ENCODE results near the gene POMGNT1. TPM values are rescaled to one million over a fixed set of nuclear protein-coding genes. Genes with fewer than 3 reads are reported as not detected.

Gene POMGNT1
- total and polyA plus RNA-seq, 2 of the 8 experiments (the other 6 are each of a cell fraction or from before 2014, with no cell fraction given) = 28.0 to 40.3 TPM

- Histone ChIP-seq H3K4me1 (replicated peaks in 1 of 4; ENCODE audit: control insufficient read depth in 3 of 4, insufficient read depth in 4 of 4, low read length in 3 of 4) (no peaks in the 10 kb centered on the region), H3K14ac (ENCODE audit: insufficient read length) (no peak overlapping the region), H4K91ac (replicated peaks; ENCODE audit: insufficient read length, low read length) (no peak overlapping the region), H3K9ac (replicated peaks in 1 of 4; ENCODE audit: extremely low read depth in 1 of 4, low read depth in 3 of 4, low read length in 3 of 4) (no peak overlapping the region), H4K20me1 (replicated peaks in 1 of 2; ENCODE audit: control insufficient read depth in 1 of 2, insufficient read depth in 2 of 2, low read length in 2 of 2) (peaks cover 0 to 3% of the 10 kb centered on the region in 2 experiments), H3K4ac (replicated peaks; ENCODE audit: insufficient read length, low read depth, low read length) (no peak overlapping the region), H4K5ac (ENCODE audit: insufficient read length, low read depth, low read length) (no peak overlapping the region), H2BK12ac (ENCODE audit: low read depth, low read length) (no peak overlapping the region), H3K27ac (ENCODE audit: low read depth, low read length) (no peak overlapping the region), H3K56ac (replicated peaks; ENCODE audit: insufficient read length, low read depth, low read length) (no peak overlapping the region), H3K23me2 (ENCODE audit: low read depth, low read length) (no peaks in the 10 kb centered on the region), H3K4me3 (ENCODE audit: extremely low read depth in 1 of 4, insufficient read depth in 2 of 4, low read depth in 3 of 4, low read length in 4 of 4) (no peak overlapping the region), H2BK120ac (replicated peaks; ENCODE audit: low read depth, low read length) (no peak overlapping the region), H3K23ac (ENCODE audit: insufficient read length) (no peak overlapping the region), H2AK5ac (ENCODE audit: low read depth, low read length) (no peak overlapping the region), H2AFZ (ENCODE audit: low read length) (no peak overlapping the region), H2BK15ac (ENCODE audit: low read length) (no peak overlapping the region), H2BK5ac (ENCODE audit: low read depth, low read length) (no peak overlapping the region), H3K79me1 (ENCODE audit: low read depth, low read length) (no peaks in the 10 kb centered on the region), H3K4me2 (ENCODE audit: insufficient read depth in 1 of 2, low read depth in 2 of 2, low read length in 2 of 2) (no peak overlapping the region), H3K27me3 (replicated peaks in 1 of 4; ENCODE audit: control insufficient read depth in 3 of 4, extremely low read depth in 1 of 4, insufficient read depth in 3 of 4, low read length in 3 of 4) (no peaks in the 10 kb centered on the region; a peak in 1 of 7 replicates), H3K79me2 (ENCODE audit: control insufficient read depth in 1 of 2, insufficient read depth in 2 of 2, low read length in 2 of 2) (no peaks in the 10 kb centered on the region), H3K18ac (ENCODE audit: extremely low read depth, low read length) (no peak overlapping the region), H2BK20ac (ENCODE audit: low read length) (no peak overlapping the region), H3K36me3 (ENCODE audit: control insufficient read depth in 2 of 4, insufficient read depth in 4 of 4, low read length in 3 of 4) (peaks cover 0 to 1% (median 0%) of the 10 kb centered on the region in 4 experiments; a peak in 4 of 8 replicates), H4K8ac (ENCODE audit: extremely low read depth, insufficient read depth, low read length) (no peak overlapping the region), H3K9me3 (ENCODE audit: insufficient read depth in 2 of 2, low read depth in 1 of 2, low read length in 1 of 2) (no peaks in the 10 kb centered on the region)
- FAIRE-seq (no peak), DNase-seq (ENCODE audit: low read depth in 1 of 2, low spot score in 2 of 2) (no peak)
- ChIA-PET POLR2A (ENCODE audit: partially characterized antibody) (interaction anchor here (1.4 to 1.9 kb wide), 2 partner anchors 14 to 36 kb away, joined by 3 to 4 read pairs; no protein-coding TSS in a partner anchor), CTCF (ENCODE audit: partially characterized antibody) (no interaction called here)
- 83% methylated on average over 2 of the region's 2 CpGs; no CpG with 5 or more reads in 1 of the 2 experiments for WGBS, 2 experiments (ENCODE audit: extremely low coverage in 1 of 2, insufficient coverage in 1 of 2, insufficient read length in 1 of 2, insufficient replicate concordance in 2 of 2, low coverage in 1 of 2, low lambda C conversion rate in 2 of 2, missing lambda C conversion rate in 1 of 2)
- no peak for TF ChIP-seq KDM4A (IDR thresholded peaks at IDR 0.05; ENCODE audit: low read depth, low read length, severe bottlenecking)
- TF ChIP-seq HDAC2 (IDR thresholded peaks at IDR 0.05; ENCODE audit: borderline replicate concordance in 1 of 2, low read depth in 2 of 2, low read length in 2 of 2) = no peak
- no peak for TF ChIP-seq TAF1 (IDR thresholded peaks at IDR 0.05; ENCODE audit: low read depth, low read length)
- TF ChIP-seq ZNF274 (IDR thresholded peaks at IDR 0.05; ENCODE audit: borderline replicate concordance, extremely low read depth, low read length) = no peak
- no peak for TF ChIP-seq CTBP2 (IDR thresholded peaks at IDR 0.05; ENCODE audit: borderline replicate concordance, insufficient read depth, insufficient read length, low read length)
- TF ChIP-seq EZH2 (IDR thresholded peaks at IDR 0.05; ENCODE audit: low read depth, low read length, severe bottlenecking) = no peak
- no peak for TF ChIP-seq NRF1 (IDR thresholded peaks at IDR 0.05; ENCODE audit: low read depth, low read length)
- no peak for TF ChIP-seq SAP30 (IDR thresholded peaks at IDR 0.05; ENCODE audit: insufficient read depth, insufficient replicate concordance, low read length)
- no peak for TF ChIP-seq EP300 (IDR thresholded peaks at IDR 0.05; ENCODE audit: borderline replicate concordance in 1 of 2, low read depth in 2 of 2, low read length in 2 of 2)
- no peak for TF ChIP-seq POLR2A (IDR thresholded peaks at IDR 0.05; ENCODE audit: control extremely low read depth in 1 of 2, low read depth in 2 of 2, low read length in 2 of 2)
- TF ChIP-seq, protein P1, sequence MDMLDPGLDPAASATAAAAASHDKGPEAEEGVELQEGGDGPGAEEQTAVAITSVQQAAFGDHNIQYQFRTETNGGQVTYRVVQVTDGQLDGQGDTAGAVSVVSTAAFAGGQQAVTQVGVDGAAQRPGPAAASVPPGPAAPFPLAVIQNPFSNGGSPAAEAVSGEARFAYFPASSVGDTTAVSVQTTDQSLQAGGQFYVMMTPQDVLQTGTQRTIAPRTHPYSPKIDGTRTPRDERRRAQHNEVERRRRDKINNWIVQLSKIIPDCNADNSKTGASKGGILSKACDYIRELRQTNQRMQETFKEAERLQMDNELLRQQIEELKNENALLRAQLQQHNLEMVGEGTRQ (IDR thresholded peaks at IDR 0.05; ENCODE audit: low read length) = no peak
- TF ChIP-seq BRCA1 (IDR thresholded peaks at IDR 0.05; ENCODE audit: low read depth, low read length) = no peak
These were observed 12.2 kb downstream of the POMGNT1 start for GRCh38 chr1:46186076-46186475.
